Chondrocyte (in vitro differentiated cells): Measurements from ENCODE around the gene GSK3B. TPM values are rescaled to one million over a fixed set of nuclear protein-coding genes. Genes with fewer than 3 reads are reported as not detected.

ENCODE experiments used
- DNase-seq: peaks from one replicate; pipeline ENCODE4 v3.0.0; 2021; ENCODE audit warnings: mixed read lengths, low spot score
- H3K27ac Mint-ChIP-seq: one replicate; pipeline ENCODE4 v1.8.0; 2021; ENCODE audit warnings: mild to moderate bottlenecking, moderate library complexity, mixed read lengths; ENCODE audit not compliant: unreplicated experiment
- H3K27me3 Mint-ChIP-seq: 2 replicates; pipeline ENCODE4 v1.8.0; 2021; ENCODE audit warnings: low read depth, mixed read lengths
- H3K36me3 Mint-ChIP-seq: 2 replicates; pipeline ENCODE4 v1.8.0; 2021; ENCODE audit warnings: low read depth, mixed read lengths
- H3K4me1 Mint-ChIP-seq: 2 replicates; pipeline ENCODE4 v1.8.0; 2021; ENCODE audit warnings: low read depth, mild to moderate bottlenecking, mixed read lengths
- H3K4me3 Mint-ChIP-seq: one replicate; pipeline ENCODE4 v1.8.0; 2021; ENCODE audit warnings: mild to moderate bottlenecking, moderate library complexity, mixed read lengths; ENCODE audit not compliant: unreplicated experiment
- H3K9me3 Mint-ChIP-seq: 2 replicates; pipeline ENCODE4 v1.8.0; 2021; ENCODE audit warnings: low read depth, mixed read lengths
- CTCF ChIP-seq: fragments of 200-600 bp; sonication (generic); IDR thresholded peaks from 2 replicates; pipeline ENCODE4 v1.5.0; 2021; ENCODE audit warnings: antibody characterized with exemption, mild to moderate bottlenecking, moderate library complexity
- total RNA-seq: library from RNA; stranded (reverse); gene quantifications from 3 replicates; pipeline ENCODE4 v1.2.1, GENCODE V29; 2021

Gene GSK3B
- total RNA-seq, 1 donor from 2014 or later = 73.0 TPM

GRCh38 chr3:119912220-119912619 lies 182.0 kb downstream of the GSK3B start:
- H3K36me3 Mint-ChIP-seq = peaks cover 19% of the 10 kb centered on the region
- TF ChIP-seq CTCF = no peak
- no peaks in the 10 kb centered on the region for H3K27me3 Mint-ChIP-seq
- H3K9me3 Mint-ChIP-seq = no peaks in the 10 kb centered on the region
- DNase-seq = no peak
- no peak overlapping the region for H3K27ac Mint-ChIP-seq
- H3K4me1 Mint-ChIP-seq = peaks cover 6% of the 10 kb centered on the region
- no peak overlapping the region for H3K4me3 Mint-ChIP-seq

GRCh38 chr3:119911748-119912147 lies 182.5 kb downstream of the GSK3B start:
- Mint-ChIP-seq H3K4me1 (peaks cover 4% of the 10 kb centered on the region), H3K27ac (no peak overlapping the region), H3K27me3 (no peaks in the 10 kb centered on the region), H3K36me3 (peaks cover 19% of the 10 kb centered on the region), H3K9me3 (no peaks in the 10 kb centered on the region), H3K4me3 (no peak overlapping the region)
- no peak for TF ChIP-seq CTCF
- no peak for DNase-seq

GRCh38 chr3:119902061-119902460 lies 192.2 kb downstream of the GSK3B start:
- H3K27me3 Mint-ChIP-seq = no peaks in the 10 kb centered on the region
- DNase-seq = no peak
- H3K36me3 Mint-ChIP-seq = peaks cover 5% of the 10 kb centered on the region
- TF ChIP-seq CTCF = no peak
- H3K27ac Mint-ChIP-seq = no peak overlapping the region
- H3K4me3 Mint-ChIP-seq = no peak overlapping the region
- no peaks in the 10 kb centered on the region for H3K9me3 Mint-ChIP-seq
- H3K4me1 Mint-ChIP-seq = no peaks in the 10 kb centered on the region

- peaks cover 6% of the 10 kb centered on the region for H3K36me3 Mint-ChIP-seq
- no peaks in the 10 kb centered on the region for H3K27me3 Mint-ChIP-seq
- H3K4me3 Mint-ChIP-seq = no peak overlapping the region
- no peaks in the 10 kb centered on the region for H3K9me3 Mint-ChIP-seq
- no peak for DNase-seq
- H3K27ac Mint-ChIP-seq = no peak overlapping the region
- no peak for TF ChIP-seq CTCF
- H3K4me1 Mint-ChIP-seq = no peaks in the 10 kb centered on the region
These were observed 193.1 kb downstream of the GSK3B start for GRCh38 chr3:119901148-119901547.

GRCh38 chr3:119899192-119899511 lies 195.1 kb downstream of the GSK3B start:
- TF ChIP-seq CTCF = no peak
- Mint-ChIP-seq H3K36me3 (peaks cover 11% of the 10 kb centered on the region), H3K27me3 (no peaks in the 10 kb centered on the region), H3K4me3 (no peak overlapping the region), H3K9me3 (no peaks in the 10 kb centered on the region), H3K4me1 (no peaks in the 10 kb centered on the region), H3K27ac (no peak overlapping the region)
- no peak for DNase-seq
